ENCODE measurements around the gene LRRK1. TPM values are rescaled to one million over a fixed set of nuclear protein-coding genes. Genes with fewer than 3 reads are reported as not detected.

Gene LRRK1
- total and polyA plus RNA-seq, 11 donors, result 1.3 to 12.7 (median 2.1) TPM

DNA sequence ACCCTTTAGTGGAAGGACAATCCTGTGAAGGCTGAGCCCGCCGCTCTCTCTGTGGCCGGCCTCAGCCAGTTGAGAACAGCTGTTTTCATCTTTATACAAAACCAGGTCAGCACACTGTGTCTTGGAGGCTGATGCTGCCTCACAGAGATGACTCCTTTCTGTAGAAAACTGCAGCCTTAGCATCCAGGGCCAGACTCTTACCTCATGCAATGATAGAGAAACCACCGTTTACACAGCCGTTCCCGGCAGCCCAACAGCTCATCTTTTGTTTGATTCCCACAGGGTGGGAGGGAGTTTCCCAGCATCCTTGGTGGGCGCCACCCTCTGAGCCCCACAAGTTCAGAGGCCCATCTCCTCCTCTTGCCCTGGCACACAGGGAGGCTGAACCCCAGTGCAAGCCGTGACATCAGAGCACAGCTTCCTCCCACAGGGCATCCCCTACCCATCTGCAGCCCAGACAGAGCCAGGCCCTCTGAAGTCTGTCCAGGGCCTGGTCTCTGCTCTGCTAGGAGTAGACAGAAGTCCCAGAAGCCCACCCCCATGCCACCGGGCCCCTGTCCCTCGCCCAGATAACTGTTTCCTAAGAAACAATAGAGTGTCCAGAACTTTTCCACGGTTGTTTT lies 105.0 kb downstream of the LRRK1 start:
- DNase-seq, result peak in 4 of 5 donors; percentile 41 to 78 (median 60)
- intact Hi-C loops (cut with DNase I), result no loop called here
- H3K27ac ChIP-seq, result peak overlapping the region; percentile 51 to 80 (median 64)

DNA sequence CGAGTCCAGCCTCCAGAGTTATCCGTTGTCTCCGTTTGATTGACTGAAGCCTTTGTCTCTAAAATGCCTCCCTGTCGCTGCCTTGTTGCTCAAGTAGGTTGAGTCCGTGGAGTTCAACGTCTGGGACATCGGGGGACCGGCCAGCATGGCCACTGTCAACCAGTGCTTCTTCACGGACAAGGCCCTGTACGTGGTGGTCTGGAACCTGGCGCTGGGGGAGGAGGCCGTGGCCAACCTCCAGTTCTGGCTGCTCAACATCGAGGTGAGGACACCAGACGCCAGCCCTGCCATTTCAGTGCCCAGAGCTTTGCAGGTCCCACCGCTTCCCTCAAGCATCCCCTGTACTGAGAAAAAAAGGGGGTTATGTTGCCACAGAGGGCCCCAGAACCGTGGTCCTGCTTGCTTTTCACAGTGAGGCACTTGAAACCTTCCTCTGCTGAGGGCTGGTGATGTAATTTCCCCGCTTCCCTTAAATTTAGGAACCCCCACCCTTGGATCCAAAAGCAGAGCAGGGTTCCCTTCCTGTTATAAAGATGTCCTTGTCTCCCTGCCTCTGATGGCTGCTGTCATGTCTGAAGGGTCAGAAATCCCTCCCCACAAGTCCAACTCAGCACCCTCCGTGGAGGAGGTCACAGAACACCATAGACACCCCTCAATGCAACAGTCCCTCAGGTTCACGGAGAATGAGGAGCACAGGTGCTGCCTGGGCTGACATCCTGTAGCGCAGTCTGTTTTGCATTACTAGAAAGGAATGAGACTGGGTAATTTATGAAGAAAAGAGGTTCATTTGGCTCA lies 105.7 kb downstream of the LRRK1 start:
- Histone ChIP-seq H3K27me3 (no peaks in the 10 kb centered on the region), H3K36me3 (peaks cover 0 to 57% (median 8%) of the 10 kb centered on the region in 9 donors), H3K9me3 (no peaks in the 10 kb centered on the region), H3K4me3 (no peak overlapping the region), H3K4me1 (peaks cover 0 to 35% (median 15%) of the 10 kb centered on the region in 12 donors), H3K27ac (peak overlapping the region; percentile 35 to 78 (median 62))
- DNase-seq, result peak in 1 of 5 donors; percentile 14
- intact Hi-C loops (cut with DNase I), result loop anchor here in 1 of 10 donors (5.0 kb wide), 1 partner anchor 42 kb away; no protein-coding TSS in a partner anchor
- WGBS, 4 donors, result 77 to 92% (median 91%) methylated on average over 20 of the region's 20 CpGs
- ATAC-seq, result no peak
- TF ChIP-seq CTCF (IDR thresholded peaks at IDR 0.05) (no peak), POLR2A (IDR thresholded peaks at IDR 0.05) (no peak)

More for the DNA sequence above, 105.0 kb downstream of the LRRK1 start:
- ATAC-seq, result peak; percentile 75 to 93 (median 88)
- H3K4me1 ChIP-seq, result peaks cover 0 to 35% (median 15%) of the 10 kb centered on the region in 12 donors
- no peaks in the 10 kb centered on the region for H3K27me3 ChIP-seq
- TF ChIP-seq POLR2A (IDR thresholded peaks at IDR 0.05), result no peak
- TF ChIP-seq CTCF (IDR thresholded peaks at IDR 0.05), result no peak
- H3K4me3 ChIP-seq, result no peak overlapping the region
- 63 to 70% (median 65%) methylated on average over 11 of the region's 11 CpGs for WGBS, 4 donors
- peaks cover 0 to 50% (median 5%) of the 10 kb centered on the region in 9 donors for H3K36me3 ChIP-seq
- no peaks in the 10 kb centered on the region for H3K9me3 ChIP-seq

DNA sequence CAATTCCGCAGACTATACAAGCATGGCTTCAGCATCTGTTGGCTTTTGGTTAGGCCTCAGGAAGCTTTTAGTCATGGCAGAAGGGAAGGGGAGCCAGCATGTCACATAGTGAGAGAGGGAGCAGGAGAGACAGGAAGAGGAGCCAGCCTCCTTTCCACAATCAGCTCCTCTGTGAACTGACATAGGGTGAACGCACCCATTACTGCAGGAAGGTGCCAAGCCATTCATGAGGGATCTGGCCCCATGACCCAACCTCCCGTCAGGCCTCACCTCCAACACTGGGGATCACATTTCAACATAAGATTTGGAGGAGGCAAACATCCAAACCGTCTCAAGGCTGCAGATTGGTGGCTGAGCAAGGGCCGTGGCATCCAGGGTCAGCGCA lies 106.3 kb downstream of the LRRK1 start:
- Histone ChIP-seq H3K27me3 (no peaks in the 10 kb centered on the region), H3K9me3 (no peaks in the 10 kb centered on the region), H3K4me3 (no peak overlapping the region), H3K36me3 (peaks cover 0 to 62% (median 8%) of the 10 kb centered on the region in 9 donors), H3K27ac (no peak overlapping the region), H3K4me1 (peaks cover 0 to 35% (median 15%) of the 10 kb centered on the region in 12 donors)
- ATAC-seq, result no peak
- intact Hi-C loops (cut with DNase I), result loop anchor here in 1 of 10 donors (5.0 kb wide), 1 partner anchor 42 kb away; no protein-coding TSS in a partner anchor
- TF ChIP-seq POLR2A (IDR thresholded peaks at IDR 0.05) (no peak), CTCF (IDR thresholded peaks at IDR 0.05) (no peak)
- DNase-seq, result peak in 1 of 5 donors; percentile 13
- 90 to 98% (median 97%) methylated on average over 6 of the region's 6 CpGs for WGBS, 4 donors
